ENCODE measurements around the gene C6orf132.

C6orf132 gene

DNA sequence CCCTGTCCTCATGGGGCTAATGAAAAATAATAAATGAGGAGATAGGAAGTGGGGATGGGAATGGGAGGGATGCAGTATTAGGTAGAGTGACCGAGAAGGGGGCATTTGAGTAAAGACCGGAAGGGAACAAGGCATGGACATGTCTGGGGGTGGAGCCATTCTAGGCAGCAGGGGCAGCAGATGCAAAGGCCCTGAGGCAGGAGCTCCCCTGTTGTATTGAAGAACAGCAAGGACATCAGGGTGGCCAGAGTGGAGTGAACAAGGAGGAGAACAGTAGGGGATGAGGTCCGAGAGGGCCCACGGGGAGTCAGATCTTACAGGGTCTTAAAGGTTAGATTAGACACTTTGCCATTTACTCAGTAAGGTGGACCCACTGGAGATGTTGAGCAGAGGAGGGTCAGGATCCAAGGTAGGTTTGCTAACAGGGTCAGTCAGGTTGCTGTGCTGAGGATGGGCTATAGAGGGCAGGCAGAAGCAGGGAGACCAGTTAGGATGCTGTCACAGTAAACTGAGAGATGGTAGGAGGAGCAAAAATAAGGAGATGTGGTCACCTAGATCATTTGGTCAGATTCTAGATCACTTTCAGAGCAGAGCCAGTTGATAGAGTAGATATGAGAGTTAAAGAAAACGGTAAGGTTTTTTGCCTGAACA, 73.4 kb downstream of the C6orf132 start:
- no peak for DNase-seq

DNA sequence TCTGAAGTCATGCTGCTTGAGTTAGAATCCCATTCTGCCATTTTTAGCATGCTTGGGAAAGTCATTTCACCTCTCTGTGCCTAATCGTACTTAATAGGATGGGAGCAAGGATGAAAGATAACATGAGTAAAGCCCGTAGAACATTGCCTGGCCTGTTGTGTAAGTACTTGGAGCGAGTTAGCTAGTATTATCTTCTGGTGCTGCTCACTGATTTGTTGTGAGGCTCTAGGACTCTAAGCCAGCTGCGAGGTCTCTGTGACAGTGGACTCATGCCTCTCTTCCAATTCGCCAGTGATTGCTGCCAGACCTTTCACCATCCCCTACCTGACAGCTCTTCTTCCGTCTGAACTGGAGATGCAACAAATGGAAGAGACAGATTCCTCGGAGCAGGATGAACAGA, 74.2 kb downstream of the C6orf132 start:
- no peak for DNase-seq

DNA sequence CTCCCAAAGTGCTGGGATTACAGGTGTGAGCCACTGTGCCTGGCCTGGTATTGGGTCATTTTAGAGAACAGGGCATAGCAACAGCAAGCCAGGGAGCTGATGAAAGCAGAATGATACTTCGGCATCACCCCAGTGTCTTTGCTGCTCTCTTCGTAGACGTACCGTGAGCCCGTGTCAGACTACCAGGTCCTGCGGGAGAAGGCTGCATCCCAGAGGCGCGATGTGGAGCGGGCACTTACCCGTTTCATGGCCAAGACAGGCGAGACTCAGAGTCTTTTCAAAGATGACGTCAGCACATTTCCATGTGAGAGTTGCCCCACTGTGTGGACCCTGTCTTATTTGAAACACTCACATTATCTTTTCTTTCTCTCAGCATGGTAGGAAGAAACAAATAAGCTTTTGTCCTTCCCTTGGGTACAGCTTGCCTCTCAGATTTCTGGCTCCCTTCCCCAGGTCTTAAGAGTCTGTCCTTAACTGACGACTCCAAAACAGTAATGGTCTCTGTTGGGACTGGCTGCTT, 76.2 kb downstream of the C6orf132 start:
- DNase-seq = no peak

DNA sequence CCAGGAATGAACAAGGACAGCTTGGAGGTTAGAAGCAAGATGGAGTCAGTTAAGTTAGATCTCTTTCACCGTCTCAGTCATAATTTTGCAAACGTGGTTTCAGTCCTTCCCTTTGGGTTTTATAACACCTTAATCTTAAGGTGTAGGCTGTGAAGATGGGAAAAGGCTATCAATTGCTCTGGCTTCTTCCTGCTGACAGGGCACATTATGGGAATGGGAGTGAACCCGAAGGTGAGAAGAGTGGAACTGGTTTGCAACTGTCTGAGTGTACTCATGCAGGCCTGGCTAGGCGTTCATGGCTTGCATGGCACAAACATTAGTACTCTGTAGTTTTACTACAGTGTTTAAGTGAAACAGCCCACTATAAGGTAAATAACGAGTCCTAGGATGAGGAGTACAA, 82.7 kb downstream of the C6orf132 start:
- no peak for DNase-seq

DNA sequence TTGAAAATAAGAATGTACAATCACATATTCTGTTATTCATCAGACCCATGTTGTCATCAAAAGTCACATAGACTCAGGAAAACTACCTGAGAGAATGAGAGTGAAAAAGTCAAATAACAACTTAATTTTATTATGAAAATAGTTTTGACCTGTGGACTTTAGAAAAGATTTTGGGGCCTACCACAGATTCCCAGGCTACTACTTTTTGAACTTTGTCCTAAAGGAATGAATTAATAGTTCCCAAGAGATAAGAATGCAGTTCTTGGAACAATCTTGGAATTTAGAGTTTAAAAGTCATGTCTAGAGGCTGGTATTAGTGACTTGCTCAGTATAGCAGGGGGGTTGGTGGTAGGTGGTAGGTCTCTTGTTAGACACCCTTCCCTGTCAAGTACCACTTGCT, 88.8 kb downstream of the C6orf132 start:
- no peak for DNase-seq

DNA sequence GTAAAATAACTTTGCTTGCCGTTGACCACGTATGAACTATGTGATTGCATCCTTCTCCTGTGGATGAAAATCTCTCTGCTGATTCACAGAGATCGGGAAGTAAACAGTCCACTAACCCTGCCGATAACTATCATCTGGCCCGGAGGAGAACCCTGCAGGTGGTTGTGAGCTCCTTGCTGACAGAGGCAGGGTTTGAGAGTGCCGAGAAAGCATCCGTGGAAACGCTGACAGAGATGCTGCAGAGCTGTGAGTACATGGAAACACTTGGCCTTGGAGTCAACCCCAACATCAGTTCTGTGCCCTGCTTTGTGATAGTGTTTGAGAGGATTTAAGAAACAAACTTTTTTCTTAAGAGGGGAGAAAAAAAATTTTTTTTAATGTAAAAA, 91.2 kb downstream of the C6orf132 start:
- no peak for DNase-seq

Measured in CD4-positive, alpha-beta T cell treated with Interleukin-15 for 1 hour (primary cell).